Neuronal stem cell (in vitro differentiated cells): ENCODE results near the gene UBQLNL.

Experiments
- DNase-seq: peaks from one replicate; pipeline ENCODE4 v3.0.0-alpha.2; 2013; ENCODE audit warnings: low spot score
- H2AFZ ChIP-seq: one replicate; pipeline ENCODE4 v1.6.1; 2013; ENCODE audit warnings: mild to moderate bottlenecking, low read length, inconsistent platforms
- H2AK5ac ChIP-seq: 2 replicates; pipeline ENCODE4 v1.6.1; 2013; ENCODE audit warnings: low read depth, mild to moderate bottlenecking, inconsistent platforms, low read length, moderate library complexity, mixed read lengths
- H2BK120ac ChIP-seq: 2 replicates; pipeline ENCODE4 v1.6.1; 2013; ENCODE audit warnings: low read depth, mild to moderate bottlenecking, inconsistent platforms, low read length, moderate library complexity, mixed read lengths
- H2BK12ac ChIP-seq: one replicate; pipeline ENCODE4 v1.6.1; 2013; ENCODE audit warnings: low read length, inconsistent platforms
- H2BK15ac ChIP-seq: 2 replicates; pipeline ENCODE4 v1.6.1; 2013; ENCODE audit warnings: mild to moderate bottlenecking, low read length, inconsistent platforms, mixed read lengths
- H2BK5ac ChIP-seq: one replicate; pipeline ENCODE4 v1.6.1; 2013; ENCODE audit warnings: inconsistent platforms, mild to moderate bottlenecking, low read length, moderate library complexity
- H3K14ac ChIP-seq: one replicate; pipeline ENCODE4 v1.6.1; 2013; ENCODE audit warnings: low read length, inconsistent platforms
- H3K18ac ChIP-seq: 2 replicates; pipeline ENCODE4 v1.6.1; 2013; ENCODE audit warnings: low read length, inconsistent platforms
- H3K23ac ChIP-seq: 2 replicates; pipeline ENCODE4 v1.6.1; 2013; ENCODE audit warnings: low read depth, mild to moderate bottlenecking, mixed read lengths, low read length, inconsistent platforms; ENCODE audit not compliant: poor library complexity
- H3K27ac ChIP-seq: replicated peaks from 3 replicates; pipeline ENCODE4 v1.5.1; 2013; ENCODE audit warnings: low read length, inconsistent platforms
- H3K27me3 ChIP-seq, 3 experiments: 2 replicates each; pipeline ENCODE4 v1.6.1; 2013; ENCODE audit warnings: low read length in 3 of 3, mild to moderate bottlenecking in 2 of 3, inconsistent platforms in 1 of 3, low read depth in 1 of 3, mixed read lengths in 1 of 3, moderate library complexity in 1 of 3; ENCODE audit not compliant: control insufficient read depth in 3 of 3, insufficient read depth in 3 of 3
- H3K36me3 ChIP-seq, 2 donors: replicated peaks in 1 of 2; 2 replicates each; pipeline ENCODE4 v1.6.1; 2013; ENCODE audit warnings: low read length in 2 of 2; ENCODE audit not compliant: control insufficient read depth in 2 of 2, insufficient read depth in 2 of 2
- H3K4ac ChIP-seq: 2 replicates; pipeline ENCODE4 v1.6.1; 2013; ENCODE audit warnings: inconsistent platforms, mild to moderate bottlenecking, low read length, moderate library complexity
- H3K4me1 ChIP-seq, 2 donors: 1 replicate in 1 of 2; 2 replicates in 1 of 2; pipeline ENCODE4 v1.6.1; 2013; ENCODE audit warnings: low read length in 2 of 2, low read depth in 1 of 2; ENCODE audit not compliant: control insufficient read depth in 2 of 2, insufficient read depth in 1 of 2
- H3K4me2 ChIP-seq: one replicate; pipeline ENCODE4 v1.6.1; 2013; ENCODE audit warnings: mild to moderate bottlenecking, low read length, inconsistent platforms; ENCODE audit not compliant: insufficient read depth, poor library complexity, severe bottlenecking
- H3K4me3 ChIP-seq, 2 donors: 2 replicates each; pipeline ENCODE4 v1.5.1; 2013; ENCODE audit warnings: low read length in 2 of 2, mild to moderate bottlenecking in 2 of 2, inconsistent platforms in 1 of 2, moderate library complexity in 1 of 2
- H3K79me1 ChIP-seq: one replicate; pipeline ENCODE4 v1.6.1; 2013; ENCODE audit warnings: low read depth, mild to moderate bottlenecking, inconsistent platforms, low read length, moderate library complexity
- H3K9ac ChIP-seq: one replicate; pipeline ENCODE4 v1.6.1; 2013; ENCODE audit warnings: mild to moderate bottlenecking, low read depth, low read length, inconsistent platforms; ENCODE audit not compliant: poor library complexity
- H3K9me3 ChIP-seq, 2 donors: replicated peaks in 1 of 2; 2 replicates each; pipeline versions ENCODE3 to v1.6.1; 2013; ENCODE audit warnings: low read length in 2 of 2, mild to moderate bottlenecking in 2 of 2, inconsistent platforms in 1 of 2, low read depth in 1 of 2, mixed read lengths in 1 of 2, moderate library complexity in 1 of 2; ENCODE audit not compliant: control insufficient read depth in 2 of 2, insufficient read depth in 1 of 2
- H4K8ac ChIP-seq: one replicate; pipeline ENCODE4 v1.6.1; 2013; ENCODE audit warnings: low read depth, mild to moderate bottlenecking, inconsistent platforms, low read length, moderate library complexity
- H4K91ac ChIP-seq: one replicate; pipeline ENCODE4 v1.6.1; 2013; ENCODE audit warnings: low read length, low read depth, mild to moderate bottlenecking, inconsistent platforms; ENCODE audit not compliant: poor library complexity
- WGBS, 2 donors: extraction: QIAGEN DNeasy Blood & Tissue Kit; methylation state at CpG; one replicate each; pipeline ENCODE4 v1.1.7; 2013; ENCODE audit warnings: missing lambda C conversion rate in 2 of 2, mixed read lengths in 1 of 2; ENCODE audit not compliant: insufficient read length in 2 of 2, insufficient replicate concordance in 1 of 2; ENCODE audit errors: extremely low coverage in 2 of 2; 5-methylcytosine and 5-hydroxymethylcytosine counted together

UBQLNL gene

DNA sequence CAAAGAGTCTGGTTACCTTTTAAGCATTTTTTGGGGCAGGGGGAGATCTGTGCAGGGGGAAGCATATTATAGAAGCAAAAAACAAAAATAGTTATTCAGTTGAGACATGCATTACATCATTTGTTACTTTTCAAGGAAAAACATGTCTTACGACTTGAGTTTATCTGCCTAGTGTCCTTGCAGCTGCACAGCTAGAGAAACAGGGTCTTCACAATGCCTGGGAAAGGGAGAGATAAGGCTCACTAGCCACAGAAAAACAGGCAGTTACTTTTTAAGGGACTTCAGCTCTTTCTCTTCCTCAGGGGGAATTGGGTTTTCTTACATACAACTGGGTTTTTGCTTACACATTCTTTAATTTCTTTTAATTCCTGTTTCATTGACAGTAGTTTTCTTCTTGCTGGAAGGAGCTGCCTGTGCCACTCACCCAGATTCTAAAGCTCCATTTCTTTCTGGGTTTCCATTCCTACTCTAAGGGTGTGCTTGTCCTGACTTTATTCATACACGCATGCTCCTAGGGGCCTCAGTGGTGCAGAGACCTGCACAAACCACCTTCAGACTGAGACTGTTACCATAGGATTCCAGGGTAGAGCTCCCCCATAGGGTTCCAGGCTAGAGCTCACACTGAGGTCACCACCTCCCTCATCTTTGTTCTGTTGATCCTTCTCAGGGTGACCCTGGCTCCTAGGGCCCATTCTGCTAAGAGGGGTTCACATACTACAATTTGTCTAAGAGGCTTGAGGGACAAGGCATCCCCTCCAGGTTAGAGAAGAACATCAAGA lies 14.7 kb upstream of the UBQLNL start:
- no peak overlapping the region for H3K4ac ChIP-seq
- no peaks in the 10 kb centered on the region for H3K79me1 ChIP-seq
- H3K27ac ChIP-seq, result no peak overlapping the region
- no peak for DNase-seq
- no peak overlapping the region for H2BK15ac ChIP-seq
- no peak overlapping the region for H4K8ac ChIP-seq
- no peak overlapping the region for H2BK120ac ChIP-seq
- H3K4me2 ChIP-seq, result no peak overlapping the region
- no peak overlapping the region for H2BK12ac ChIP-seq
- no peak overlapping the region for H3K4me3 ChIP-seq
- H3K4me1 ChIP-seq, result no peaks in the 10 kb centered on the region
- no peak overlapping the region for H4K91ac ChIP-seq
- WGBS, 2 donors, result no CpG with 5 or more reads among the region's 2 CpGs
- H3K27me3 ChIP-seq, result no peaks in the 10 kb centered on the region
- H2BK5ac ChIP-seq, result no peak overlapping the region
- H3K36me3 ChIP-seq, result no peaks in the 10 kb centered on the region
- H2AFZ ChIP-seq, result no peak overlapping the region
- no peak overlapping the region for H3K18ac ChIP-seq
- H3K14ac ChIP-seq, result no peak overlapping the region
- H3K9me3 ChIP-seq, result no peaks in the 10 kb centered on the region
- no peak overlapping the region for H3K23ac ChIP-seq
- no peak overlapping the region for H2AK5ac ChIP-seq
- no peak overlapping the region for H3K9ac ChIP-seq

DNA sequence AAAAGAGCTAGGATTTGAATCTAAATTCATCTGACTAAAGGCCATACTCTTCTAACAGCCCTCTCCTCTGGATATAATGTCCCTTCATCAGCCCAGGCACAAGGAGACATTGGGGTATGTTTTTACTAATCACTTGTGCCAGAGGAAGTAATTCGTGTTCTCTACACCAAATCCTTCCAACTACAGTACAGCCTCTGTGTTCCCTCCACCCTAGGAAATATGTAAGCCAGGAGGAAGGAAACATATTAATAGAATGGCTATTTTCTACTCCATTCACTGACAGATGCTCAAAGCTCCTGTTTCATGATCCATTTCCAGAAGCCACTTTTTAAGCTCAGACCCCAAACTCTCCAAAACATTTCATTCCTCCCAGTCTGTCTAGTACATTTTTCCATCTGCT lies 12.0 kb upstream of the UBQLNL start:
- WGBS, 2 donors, result no CpG with 5 or more reads among the region's 1 CpG
- H3K4ac ChIP-seq, result no peak overlapping the region
- no peak for DNase-seq

GRCh38 chr11:5527716-5528115 lies 11.2 kb upstream of the UBQLNL start:
- DNase-seq, result no peak
- Histone ChIP-seq H3K79me1 (no peaks in the 10 kb centered on the region), H3K4me2 (no peak overlapping the region), H3K9ac (no peak overlapping the region), H3K23ac (peak overlapping the region; percentile 16), H2AK5ac (no peak overlapping the region), H3K36me3 (no peaks in the 10 kb centered on the region), H3K27ac (no peak overlapping the region), H3K18ac (no peak overlapping the region), H2AFZ (no peak overlapping the region), H3K9me3 (no peaks in the 10 kb centered on the region), H4K91ac (peak overlapping the region; percentile 6), H4K8ac (no peak overlapping the region), H3K14ac (peak overlapping the region; percentile 42), H2BK120ac (no peak overlapping the region), H2BK5ac (no peak overlapping the region), H2BK12ac (no peak overlapping the region), H2BK15ac (peak overlapping the region; percentile 27), H3K27me3 (no peaks in the 10 kb centered on the region), H3K4me3 (no peak overlapping the region), H3K4ac (no peak overlapping the region), H3K4me1 (no peaks in the 10 kb centered on the region)
- no CpG with 5 or more reads among the region's 5 CpGs for WGBS, 2 donors

More for the DNA sequence above, 12.0 kb upstream of the UBQLNL start:
- no peak overlapping the region for H2AFZ ChIP-seq
- H2BK12ac ChIP-seq, result no peak overlapping the region
- H4K8ac ChIP-seq, result no peak overlapping the region
- H3K18ac ChIP-seq, result no peak overlapping the region
- H3K9ac ChIP-seq, result no peak overlapping the region
- H3K27me3 ChIP-seq, result no peaks in the 10 kb centered on the region
- no peak overlapping the region for H3K27ac ChIP-seq
- H2BK15ac ChIP-seq, result no peak overlapping the region
- H3K23ac ChIP-seq, result no peak overlapping the region
- H3K4me3 ChIP-seq, result no peak overlapping the region
- no peak overlapping the region for H2AK5ac ChIP-seq
- no peak overlapping the region for H2BK120ac ChIP-seq
- H3K36me3 ChIP-seq, result no peaks in the 10 kb centered on the region
- no peaks in the 10 kb centered on the region for H3K79me1 ChIP-seq
- H3K4me2 ChIP-seq, result no peak overlapping the region
- no peak overlapping the region for H4K91ac ChIP-seq
- no peak overlapping the region for H3K14ac ChIP-seq
- no peaks in the 10 kb centered on the region for H3K4me1 ChIP-seq
- no peaks in the 10 kb centered on the region for H3K9me3 ChIP-seq
- H2BK5ac ChIP-seq, result no peak overlapping the region

GRCh38 chr11:5524756-5525155 lies 8.3 kb upstream of the UBQLNL start:
- Histone ChIP-seq H2BK120ac (no peak overlapping the region), H3K36me3 (no peaks in the 10 kb centered on the region), H2AK5ac (no peak overlapping the region), H2BK12ac (no peak overlapping the region), H4K8ac (no peak overlapping the region), H2BK15ac (no peak overlapping the region), H2BK5ac (no peak overlapping the region), H3K4me3 (no peak overlapping the region), H3K23ac (no peak overlapping the region), H3K4ac (no peak overlapping the region), H3K4me1 (no peaks in the 10 kb centered on the region), H3K27me3 (no peaks in the 10 kb centered on the region), H3K14ac (no peak overlapping the region), H4K91ac (no peak overlapping the region), H3K4me2 (no peak overlapping the region), H3K79me1 (no peaks in the 10 kb centered on the region), H3K9me3 (no peaks in the 10 kb centered on the region), H2AFZ (no peak overlapping the region), H3K27ac (no peak overlapping the region), H3K9ac (no peak overlapping the region), H3K18ac (no peak overlapping the region)
- no peak for DNase-seq
- WGBS, 2 donors, result 100% methylated on average over 1 of the region's 3 CpGs; no CpG with 5 or more reads in 1 of the 2 donors
